CD4-positive, alpha-beta T cell treated with Interleukin-15 for 1 hour (primary cell): Measurements from ENCODE around the gene ADAM33.

Source experiments
- DNase-seq: peaks from one replicate; pipeline ENCODE4 v3.0.0-alpha.2; 2020

ADAM33 gene

GRCh38 chr20:3681931-3682781 lies at the start of gene ADAM33:
Gene ADAM33 (minus strand): TSS chr20:3682010. CDS start chr20:3682004, 6 bp downstream.
- DNase-seq: no peak

GRCh38 chr20:3730803-3731672 lies 49.2 kb upstream of the ADAM33 start:
- DNase-seq: no peak

- DNase-seq: no peak
Observed at GRCh38 chr20:3729811-3730540, 48.2 kb upstream of the ADAM33 start.

GRCh38 chr20:3729378-3729777 lies 47.6 kb upstream of the ADAM33 start:
- no peak for DNase-seq

GRCh38 chr20:3728876-3729275 lies 47.1 kb upstream of the ADAM33 start:
- no peak for DNase-seq

GRCh38 chr20:3728354-3728753 lies 46.5 kb upstream of the ADAM33 start:
- no peak for DNase-seq

GRCh38 chr20:3727401-3728021 lies 45.7 kb upstream of the ADAM33 start:
- DNase-seq: no peak

GRCh38 chr20:3724356-3724755 lies 42.5 kb upstream of the ADAM33 start:
- DNase-seq: no peak

- DNase-seq: no peak
Observed at GRCh38 chr20:3723284-3723683, 41.5 kb upstream of the ADAM33 start.

GRCh38 chr20:3721912-3722311 lies 40.1 kb upstream of the ADAM33 start:
- DNase-seq: no peak

- DNase-seq: no peak
Observed at GRCh38 chr20:3720626-3721025, 38.8 kb upstream of the ADAM33 start.

GRCh38 chr20:3720068-3720467 lies 38.3 kb upstream of the ADAM33 start:
- no peak for DNase-seq

- no peak for DNase-seq
Observed at GRCh38 chr20:3719046-3719445, 37.2 kb upstream of the ADAM33 start.

GRCh38 chr20:3716195-3716834 lies 34.5 kb upstream of the ADAM33 start:
- DNase-seq: no peak

GRCh38 chr20:3714092-3714491 lies 32.3 kb upstream of the ADAM33 start:
- DNase-seq: peak; percentile 29

- DNase-seq: peak; percentile 69
Observed at GRCh38 chr20:3712279-3712873, 30.6 kb upstream of the ADAM33 start, which contains the start of gene SIGLEC1. Gene SIGLEC1 (minus strand): TSS chr20:3712600. CDS start chr20:3707128, 5,472 bp downstream.

GRCh38 chr20:3711484-3711941 lies 29.7 kb upstream of the ADAM33 start:
- DNase-seq: no peak

- DNase-seq: peak; percentile 48
Observed at GRCh38 chr20:3710703-3711483, 29.1 kb upstream of the ADAM33 start.

- no peak for DNase-seq
Observed at GRCh38 chr20:3710011-3710466, 28.2 kb upstream of the ADAM33 start.

- DNase-seq: no peak
Observed at GRCh38 chr20:3707508-3707899, 25.7 kb upstream of the ADAM33 start.
